PFSK-1 (cell line): ENCODE data around the gene S100A10.

ENCODE experiments used
- POLR2AphosphoS5 ChIP-seq: IDR thresholded peaks from 2 replicates; pipeline ENCODE4 v1.6.1; 2012; ENCODE audit warnings: low read depth, mild to moderate bottlenecking, control low read depth, low read length, moderate library complexity
- SIN3A ChIP-seq: IDR thresholded peaks from 2 replicates; pipeline ENCODE4 v1.6.1; 2012; ENCODE audit warnings: mild to moderate bottlenecking, low read length, moderate library complexity, borderline replicate concordance; ENCODE audit not compliant: insufficient read depth
- TF ChIP-seq, protein P1 (sequence below), 2 experiments: IDR thresholded peaks; 2 replicates each; pipeline versions ENCODE4 v1.6.1 to v1.8.0; 2011 to 2012; ENCODE audit warnings: low read depth in 2 of 2, low read length in 2 of 2, control low read depth in 1 of 2, inconsistent platforms in 1 of 2, mild to moderate bottlenecking in 1 of 2, moderate library complexity in 1 of 2; ENCODE audit not compliant: insufficient read depth in 1 of 2

DNA sequence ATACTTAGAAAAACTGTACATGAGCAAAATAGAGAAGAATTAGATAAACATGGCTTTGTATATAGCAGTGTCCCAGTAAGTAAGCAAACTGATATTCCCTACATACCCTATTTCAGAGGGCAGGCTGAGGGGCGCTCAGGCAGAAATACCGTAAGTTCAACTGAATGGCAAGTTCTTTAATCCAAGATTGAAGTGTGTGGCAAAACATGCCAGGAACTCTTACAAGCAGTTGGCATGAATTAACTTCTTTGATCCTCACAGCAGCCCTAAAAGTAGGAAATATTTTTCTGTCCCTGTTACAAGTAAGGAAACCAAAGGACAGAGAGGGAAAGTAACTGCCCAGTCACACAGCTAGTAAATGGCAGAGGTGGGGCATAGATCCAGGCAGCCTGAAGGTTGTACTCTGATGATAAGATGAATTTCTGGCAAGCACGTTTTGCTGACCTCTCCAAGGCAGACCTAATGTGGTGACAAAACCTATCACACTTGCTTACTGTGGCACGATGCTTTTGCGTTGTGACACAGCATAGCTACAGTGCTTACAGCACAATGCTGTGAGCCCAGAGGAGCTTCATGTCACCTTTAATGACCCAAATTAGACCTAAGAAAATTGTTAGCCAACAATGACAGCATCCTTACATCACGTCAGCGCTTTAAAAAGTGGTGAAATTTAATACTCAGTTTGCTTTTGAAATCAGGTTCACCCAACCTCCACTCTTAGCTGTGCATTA lies 49.4 kb downstream of the S100A10 start:
- no peak for TF ChIP-seq POLR2AphosphoS5
- no peak for TF ChIP-seq SIN3A
- TF ChIP-seq, protein P1, sequence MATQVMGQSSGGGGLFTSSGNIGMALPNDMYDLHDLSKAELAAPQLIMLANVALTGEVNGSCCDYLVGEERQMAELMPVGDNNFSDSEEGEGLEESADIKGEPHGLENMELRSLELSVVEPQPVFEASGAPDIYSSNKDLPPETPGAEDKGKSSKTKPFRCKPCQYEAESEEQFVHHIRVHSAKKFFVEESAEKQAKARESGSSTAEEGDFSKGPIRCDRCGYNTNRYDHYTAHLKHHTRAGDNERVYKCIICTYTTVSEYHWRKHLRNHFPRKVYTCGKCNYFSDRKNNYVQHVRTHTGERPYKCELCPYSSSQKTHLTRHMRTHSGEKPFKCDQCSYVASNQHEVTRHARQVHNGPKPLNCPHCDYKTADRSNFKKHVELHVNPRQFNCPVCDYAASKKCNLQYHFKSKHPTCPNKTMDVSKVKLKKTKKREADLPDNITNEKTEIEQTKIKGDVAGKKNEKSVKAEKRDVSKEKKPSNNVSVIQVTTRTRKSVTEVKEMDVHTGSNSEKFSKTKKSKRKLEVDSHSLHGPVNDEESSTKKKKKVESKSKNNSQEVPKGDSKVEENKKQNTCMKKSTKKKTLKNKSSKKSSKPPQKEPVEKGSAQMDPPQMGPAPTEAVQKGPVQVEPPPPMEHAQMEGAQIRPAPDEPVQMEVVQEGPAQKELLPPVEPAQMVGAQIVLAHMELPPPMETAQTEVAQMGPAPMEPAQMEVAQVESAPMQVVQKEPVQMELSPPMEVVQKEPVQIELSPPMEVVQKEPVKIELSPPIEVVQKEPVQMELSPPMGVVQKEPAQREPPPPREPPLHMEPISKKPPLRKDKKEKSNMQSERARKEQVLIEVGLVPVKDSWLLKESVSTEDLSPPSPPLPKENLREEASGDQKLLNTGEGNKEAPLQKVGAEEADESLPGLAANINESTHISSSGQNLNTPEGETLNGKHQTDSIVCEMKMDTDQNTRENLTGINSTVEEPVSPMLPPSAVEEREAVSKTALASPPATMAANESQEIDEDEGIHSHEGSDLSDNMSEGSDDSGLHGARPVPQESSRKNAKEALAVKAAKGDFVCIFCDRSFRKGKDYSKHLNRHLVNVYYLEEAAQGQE (IDR thresholded peaks at IDR 0.05; ENCODE audit: insufficient read depth in 1 of 2, low read depth in 2 of 2, low read length in 2 of 2): no peak
